OCI-M1 (cell line): Measurements from ENCODE around the gene PIP4P1.
"Not testable (repeated sequence)": the region's sequence is repeated elsewhere in the genome, so short reads cannot be mapped to it uniquely, and the experiment has no call there.

Experiments
- DNase-seq: peaks from one replicate; lab custom pipeline; 2025; lab: John Stamatoyannopoulos, UW

PIP4P1 gene

DNA sequence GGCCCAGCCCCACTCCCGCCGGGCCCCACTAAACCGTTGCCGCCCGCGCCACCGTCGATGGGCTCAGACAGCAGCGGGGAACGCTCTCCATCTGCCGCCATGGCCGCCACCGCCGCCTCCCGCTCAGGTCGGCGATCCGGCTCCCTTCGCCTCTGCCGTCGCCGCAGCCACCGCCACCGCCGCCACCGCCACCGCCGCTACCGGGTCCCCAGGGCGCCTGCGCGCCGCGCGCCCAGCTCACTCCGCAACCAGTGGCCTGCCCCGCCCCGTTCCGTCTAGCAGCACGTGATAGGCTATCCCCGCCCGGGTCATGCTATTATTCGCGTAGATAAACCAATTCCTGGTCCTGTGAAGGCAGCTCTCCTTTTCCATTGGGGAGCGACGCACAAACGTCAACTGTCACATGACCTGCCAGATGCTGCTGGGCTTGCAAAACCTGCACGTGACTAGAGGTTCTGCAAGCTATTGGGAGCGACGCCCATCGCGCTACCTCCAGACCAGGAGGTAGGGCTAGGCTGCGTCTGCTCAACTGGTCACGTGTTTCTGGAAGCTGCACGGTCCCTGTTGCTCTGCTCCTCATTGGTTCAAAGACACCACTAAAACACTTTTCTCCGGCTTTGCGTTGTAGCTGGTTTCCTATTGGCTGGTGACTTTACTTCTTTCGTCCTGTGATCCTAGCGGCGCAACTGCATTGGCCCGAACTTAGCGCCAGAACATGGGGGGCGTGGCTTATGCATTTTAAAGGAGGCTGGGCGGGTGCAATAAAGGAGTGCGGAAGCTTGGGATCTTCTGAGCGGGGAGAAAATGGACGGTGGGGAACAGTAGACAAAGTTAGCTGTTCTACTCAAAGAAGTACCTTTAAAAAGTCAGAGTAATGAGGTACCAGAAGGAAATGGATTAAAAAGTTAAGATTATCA is at the start of gene PIP4P1:
Gene PIP4P1, minus strand, starts transcription at position 210 of the 917 bp plus-strand sequence. Its CDS starts 109 bp downstream, at position 101.
- DNase-seq = peak; percentile 99

GRCh38 chr14:20508367-20508766 is 47.1 kb upstream of the PIP4P1 start:
- no peak for DNase-seq

- not testable (repeated sequence) for DNase-seq
Observed at GRCh38 chr14:20507537-20507936, 46.3 kb upstream of the PIP4P1 start.

GRCh38 chr14:20506752-20507151 is 45.5 kb upstream of the PIP4P1 start:
- DNase-seq = not testable (repeated sequence)

GRCh38 chr14:20506276-20506675 is 45.0 kb upstream of the PIP4P1 start:
- DNase-seq = not testable (repeated sequence)

DNA sequence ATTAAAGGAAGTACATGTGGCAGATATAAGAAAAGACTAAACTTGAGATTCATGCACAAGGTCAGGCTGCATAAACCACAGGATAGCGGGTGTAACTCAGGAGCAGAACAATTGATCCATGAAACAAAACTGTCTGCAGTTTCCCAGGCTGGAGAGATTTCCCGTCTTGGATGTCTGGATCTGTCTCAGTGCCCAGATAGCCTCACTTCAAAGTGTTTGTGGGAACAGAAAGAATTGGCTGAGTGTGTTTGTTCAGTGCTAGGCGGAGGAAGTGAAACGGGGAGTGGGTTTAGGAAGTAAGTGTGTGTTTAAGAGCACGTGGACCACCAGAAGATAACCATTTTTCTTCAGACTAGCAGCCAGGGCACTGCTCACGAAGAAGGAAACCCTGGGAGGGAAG is 42.7 kb upstream of the PIP4P1 start:
- no peak for DNase-seq

GRCh38 chr14:20501346-20501745 is 40.1 kb upstream of the PIP4P1 start:
- DNase-seq = no peak

DNA sequence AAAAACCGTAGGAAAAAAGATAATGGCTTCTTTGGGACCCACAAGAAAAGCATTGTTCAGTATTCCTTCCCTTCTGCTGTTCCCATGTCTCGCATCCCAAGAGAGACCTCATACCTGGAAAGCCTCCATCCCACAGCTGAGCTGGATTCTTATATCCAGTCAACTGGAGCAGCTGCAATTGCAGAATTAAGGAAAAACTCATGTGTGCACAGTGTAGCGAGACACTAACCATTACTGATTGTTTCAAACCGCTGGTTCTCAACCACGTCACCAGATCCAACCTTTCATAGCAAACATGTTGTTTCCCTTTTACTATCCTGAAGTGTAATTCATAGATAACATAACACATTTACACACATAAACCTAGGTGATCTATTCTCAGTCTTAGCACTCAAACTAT is 38.6 kb upstream of the PIP4P1 start:
- no peak for DNase-seq

DNA sequence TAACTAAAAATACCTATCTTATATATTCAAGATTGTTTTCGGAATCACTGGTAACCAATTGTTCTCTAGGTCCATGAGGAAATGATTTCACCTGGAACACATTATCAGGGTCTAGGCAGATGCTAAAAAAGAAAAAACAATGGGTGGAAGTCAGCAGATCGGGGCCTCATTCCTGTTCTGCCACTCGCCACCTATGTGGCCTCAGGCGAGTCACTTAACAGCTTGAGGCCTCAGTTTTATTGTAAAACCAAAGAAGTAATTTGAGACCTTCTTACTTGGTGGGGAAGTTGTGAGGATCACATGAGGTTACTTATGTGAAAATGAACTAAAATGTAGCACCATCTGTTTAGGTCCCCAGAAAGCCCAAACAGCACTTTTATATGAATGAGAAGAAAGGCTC is 37.9 kb upstream of the PIP4P1 start:
- no peak for DNase-seq

DNA sequence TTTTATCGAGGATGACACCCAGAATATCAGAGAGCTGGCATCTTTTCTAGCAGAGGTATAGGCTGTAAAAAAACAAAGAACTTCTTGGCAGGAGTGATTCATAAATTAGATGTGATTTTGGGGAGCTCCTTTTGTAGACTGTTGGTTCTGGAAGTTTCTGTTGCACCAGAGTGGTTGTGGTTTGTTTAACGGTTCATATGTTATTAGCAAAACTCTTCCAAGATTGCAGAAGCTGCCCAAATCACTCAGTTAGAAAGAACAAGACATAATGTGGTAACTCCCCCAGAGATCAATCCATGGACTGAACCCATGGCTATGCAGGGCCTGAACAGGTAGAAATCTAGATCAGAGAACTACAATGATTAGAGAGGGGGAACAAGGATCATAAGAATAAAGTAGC is 37.4 kb upstream of the PIP4P1 start:
- DNase-seq = no peak

- no peak for DNase-seq
Observed at GRCh38 chr14:20494935-20495766, 33.9 kb upstream of the PIP4P1 start.

DNA sequence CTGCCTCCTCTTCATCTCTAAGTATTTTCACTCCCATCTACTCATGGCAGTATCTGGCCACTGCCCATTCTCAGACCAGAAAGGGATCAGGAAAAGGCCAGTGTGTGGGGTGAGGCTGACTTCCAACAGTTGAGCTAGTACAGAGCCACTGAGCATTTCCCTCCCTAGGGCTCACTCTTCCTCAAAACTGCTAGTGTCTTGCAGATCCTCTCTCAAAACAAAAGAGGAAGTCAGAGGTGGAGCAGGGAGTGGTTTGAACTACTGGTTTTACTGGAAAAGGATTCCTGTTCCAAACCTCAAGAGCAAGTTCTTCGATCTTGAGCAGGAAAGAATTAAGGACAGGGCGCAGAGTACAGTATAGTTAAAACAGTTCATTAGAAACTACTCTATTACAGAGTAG is 32.4 kb upstream of the PIP4P1 start:
- peak; percentile 84 for DNase-seq

DNA sequence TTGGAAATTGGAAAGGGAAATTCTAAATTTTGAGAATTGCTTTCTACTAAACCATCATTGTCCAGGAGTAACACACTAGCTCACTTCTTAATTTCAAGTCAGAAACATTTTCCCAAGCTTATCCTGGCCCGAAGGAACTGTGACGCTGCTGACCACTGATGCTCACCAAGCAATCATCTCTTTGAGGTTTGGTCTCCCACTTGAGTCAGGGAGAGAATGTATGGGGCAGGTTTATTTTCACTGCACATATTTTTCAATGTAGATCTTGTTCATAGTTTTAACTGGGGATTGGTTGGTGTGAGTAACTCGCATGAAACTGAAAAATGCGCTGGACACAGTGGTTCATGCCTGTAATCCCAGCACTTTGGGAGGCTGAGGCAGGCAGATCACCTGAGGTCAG is 31.3 kb upstream of the PIP4P1 start:
- no peak for DNase-seq

GRCh38 chr14:20490563-20490962 is 29.3 kb upstream of the PIP4P1 start:
- peak; percentile 35 for DNase-seq

DNA sequence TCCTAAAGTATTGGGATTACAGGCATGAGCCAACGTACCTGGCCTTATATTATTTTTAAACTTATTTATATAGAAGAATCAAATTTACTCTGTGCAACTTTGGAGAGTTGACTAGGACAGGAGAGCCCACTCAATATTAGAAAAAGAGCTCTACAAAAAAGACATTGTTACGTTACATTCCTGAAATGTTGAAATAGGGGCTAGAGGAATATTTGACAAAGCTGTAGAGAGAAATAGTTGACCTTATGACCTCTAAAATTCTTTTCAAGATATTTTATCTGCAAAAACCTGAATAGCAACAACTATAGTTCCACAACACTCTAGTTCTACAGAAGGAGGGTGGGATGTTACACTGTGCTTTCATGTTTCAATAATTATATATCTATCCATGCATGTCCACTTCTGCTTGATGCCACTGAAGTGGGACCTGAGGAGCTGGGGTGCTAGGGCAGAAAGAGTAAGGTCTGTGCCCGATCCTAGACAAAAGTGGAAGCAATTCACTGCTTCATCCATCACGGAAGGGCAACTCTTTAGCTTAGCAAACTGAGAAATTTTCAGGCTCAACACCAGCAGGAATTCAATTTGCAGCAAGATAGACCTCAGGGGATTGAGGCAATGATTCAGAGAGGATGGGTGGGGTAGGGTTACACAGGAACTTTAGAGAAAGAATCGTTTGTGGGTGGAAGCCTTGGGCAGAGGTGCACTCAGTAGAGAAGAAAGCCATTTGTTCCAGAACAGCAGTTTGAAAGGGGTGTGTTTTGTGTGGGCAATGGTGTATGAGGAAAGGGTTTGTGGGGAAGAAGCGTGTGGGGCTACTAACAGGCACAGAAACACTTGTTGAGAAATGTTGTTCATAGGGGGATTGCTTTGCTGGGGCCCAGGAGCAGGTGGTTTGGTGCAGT is 28.1 kb upstream of the PIP4P1 start:
- DNase-seq = no peak

DNA sequence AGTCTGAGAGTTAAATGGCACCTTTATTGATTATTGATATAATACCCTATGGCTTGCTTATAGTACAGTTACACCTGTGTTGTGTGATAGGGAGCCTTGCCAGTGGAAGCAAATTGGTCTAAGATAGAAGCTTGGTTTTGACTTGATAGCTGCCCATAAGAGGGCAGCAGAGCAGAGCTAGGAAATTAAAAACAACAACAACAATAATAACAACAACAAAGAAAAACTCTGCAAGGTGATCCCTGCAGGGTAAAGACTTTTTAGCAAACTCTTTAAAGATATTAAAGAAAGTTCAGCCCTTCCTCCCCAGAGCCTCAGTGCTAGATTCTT is 26.1 kb upstream of the PIP4P1 start:
- DNase-seq = peak; percentile 18

- DNase-seq = no peak
Observed at GRCh38 chr14:20486684-20487395, 25.6 kb upstream of the PIP4P1 start.

DNA sequence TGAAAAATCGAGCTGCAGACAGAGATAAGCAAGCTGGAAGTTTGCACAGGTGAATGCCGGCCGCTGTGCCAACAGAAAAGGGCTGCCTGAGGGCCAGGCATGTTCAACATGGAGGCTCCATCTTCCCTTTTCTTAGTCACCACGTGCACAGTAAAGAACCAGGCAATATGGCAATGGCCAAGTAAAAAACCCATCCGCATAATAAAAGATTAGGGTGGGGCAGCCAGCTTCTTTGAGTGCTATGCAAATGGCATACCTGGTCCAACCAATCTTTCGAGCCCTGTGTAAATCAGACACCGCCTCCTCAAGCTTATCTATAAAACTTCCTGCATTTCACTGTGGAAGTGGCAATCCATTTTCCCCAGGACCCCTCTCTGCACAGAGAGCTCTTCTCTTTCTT is 24.7 kb upstream of the PIP4P1 start:
- no peak for DNase-seq

DNA sequence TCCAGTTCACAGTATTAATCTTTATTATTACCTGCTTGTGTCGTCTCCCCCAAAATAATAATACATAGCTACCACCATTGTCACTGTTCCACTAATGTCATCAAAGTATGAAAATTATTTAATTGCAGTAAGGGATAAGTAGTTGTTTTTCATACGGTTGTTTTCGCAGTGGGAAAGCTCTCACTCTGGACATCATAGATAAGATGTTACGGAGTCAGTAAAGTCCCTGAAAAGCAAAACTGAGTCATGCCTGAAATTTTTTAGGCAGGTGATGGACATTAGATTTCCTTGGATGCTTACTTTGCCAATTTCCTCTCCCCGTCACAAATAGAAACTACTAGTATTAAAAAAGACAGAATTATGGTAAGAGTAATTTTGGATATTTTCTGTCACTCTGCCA is 21.1 kb upstream of the PIP4P1 start:
- DNase-seq = peak; percentile 57

DNA sequence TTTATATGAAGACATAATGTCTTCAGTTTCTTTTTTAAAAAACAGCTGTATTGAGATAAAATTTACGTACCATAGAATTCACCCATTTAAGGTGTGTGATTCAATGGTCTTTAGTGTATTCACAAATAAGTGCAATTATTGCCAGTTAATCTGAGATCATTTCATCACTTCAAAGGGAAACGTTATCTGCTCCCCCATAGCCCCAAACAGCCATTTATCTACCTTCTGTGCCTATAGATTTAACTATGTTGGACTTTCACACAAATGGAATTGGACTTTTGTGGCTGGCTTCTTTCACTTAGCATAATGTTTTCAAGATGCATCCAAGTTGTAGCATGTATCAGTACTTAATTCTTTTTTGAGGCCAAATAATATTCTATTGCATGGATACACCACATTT is 17.7 kb upstream of the PIP4P1 start:
- no peak for DNase-seq

GRCh38 chr14:20477211-20477876 is 16.1 kb upstream of the PIP4P1 start:
- DNase-seq = peak; percentile 96
